ENCODE measurements around the gene TRPV6. TPM values are rescaled to one million over a fixed set of nuclear protein-coding genes. Genes with fewer than 3 reads are reported as not detected.

The TRPV6 gene
- total and polyA plus RNA-seq, 2 experiments from 2014 or later = not detected

DNA sequence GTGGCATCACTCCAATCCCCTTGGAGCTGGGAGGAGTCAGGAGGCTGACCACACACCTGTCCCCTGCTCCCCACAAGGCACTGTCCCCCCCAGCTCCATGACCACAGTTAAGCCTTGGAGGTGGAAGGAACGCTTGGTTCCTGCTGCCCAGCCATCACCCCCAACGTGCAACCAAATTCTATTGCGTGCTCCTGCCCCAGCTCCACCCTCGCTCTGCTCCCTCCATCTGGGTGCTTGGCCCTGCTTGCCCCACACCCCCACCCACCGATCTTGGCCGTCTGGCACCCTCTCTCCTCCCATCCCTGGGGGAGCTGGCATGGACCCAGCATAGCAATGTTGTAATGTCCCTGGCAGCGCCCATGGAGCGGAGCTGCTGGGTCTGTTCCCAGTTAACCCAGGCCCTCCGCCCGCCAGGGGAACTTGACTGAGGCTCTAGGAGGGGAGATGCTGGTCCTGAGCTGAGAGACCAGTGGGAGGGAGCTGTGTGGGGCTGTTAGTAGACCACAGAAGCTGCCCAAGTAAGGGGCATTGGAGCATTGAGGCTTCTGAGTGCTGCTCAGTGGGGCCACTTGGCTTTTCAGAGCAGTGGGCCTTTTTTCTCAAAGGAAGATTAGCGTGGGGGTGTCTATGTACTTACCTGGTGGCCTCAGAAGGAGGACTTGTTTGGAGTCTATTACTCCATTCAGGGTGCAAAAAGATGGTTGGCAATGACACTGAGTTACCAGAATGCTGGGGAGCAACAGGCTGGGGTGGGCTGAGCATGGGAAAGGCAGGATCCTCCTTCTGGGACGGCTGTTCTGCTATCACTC, 29.6 kb downstream of the TRPV6 start:
- no peak overlapping the region for H3K4me3 ChIP-seq
- no peak overlapping the region for H3K27ac ChIP-seq
- WGBS, 2 experiments (ENCODE audit: low coverage in 1 of 2, low lambda C conversion rate in 2 of 2, missing lambda C conversion rate in 2 of 2) = 17 to 22% methylated on average over 12 of the region's 12 CpGs
- 0 out of 2 replicates have a peak, but pooled peaks cover 3% of the 10 kb centered on the region for H3K4me1 ChIP-seq (ENCODE audit: insufficient read depth)
- H4K20me1 ChIP-seq (ENCODE audit: insufficient read depth) = no peaks in the 10 kb centered on the region
- H2AFZ ChIP-seq = peak overlapping the region; percentile 87; the same call in 1 of the 2 replicates
- no peak overlapping the region for H3K4me2 ChIP-seq (ENCODE audit: unreplicated experiment)
- H3K79me2 ChIP-seq (ENCODE audit: insufficient read depth) = no peaks in the 10 kb centered on the region
- peak; percentile 15 for DNase-seq
- no peaks in the 10 kb centered on the region for H3K36me3 ChIP-seq (ENCODE audit: low read depth)
- in situ Hi-C loops (cut with MboI) = no loop called here
- no peak for TF ChIP-seq EZH2 (IDR thresholded peaks at IDR 0.05; ENCODE audit: insufficient read depth, poor library complexity, severe bottlenecking)
- TF ChIP-seq EZH2phosphoT487 (IDR thresholded peaks at IDR 0.05; ENCODE audit: insufficient read depth, low read depth) = no peak
- no peaks in the 10 kb centered on the region for H3K9me3 ChIP-seq (ENCODE audit: low read depth)
- no peaks in the 10 kb centered on the region for H3K9me2 ChIP-seq (ENCODE audit: insufficient read depth)
- 0 out of 2 replicates have a peak, but pooled peaks cover 5% of the 10 kb centered on the region for H3F3A ChIP-seq (ENCODE audit: insufficient read depth)
- peaks cover 28% of the 10 kb centered on the region for H3K27me3 ChIP-seq (replicated peaks; ENCODE audit: insufficient read depth)
- H3K9ac ChIP-seq = no peak overlapping the region

DNA sequence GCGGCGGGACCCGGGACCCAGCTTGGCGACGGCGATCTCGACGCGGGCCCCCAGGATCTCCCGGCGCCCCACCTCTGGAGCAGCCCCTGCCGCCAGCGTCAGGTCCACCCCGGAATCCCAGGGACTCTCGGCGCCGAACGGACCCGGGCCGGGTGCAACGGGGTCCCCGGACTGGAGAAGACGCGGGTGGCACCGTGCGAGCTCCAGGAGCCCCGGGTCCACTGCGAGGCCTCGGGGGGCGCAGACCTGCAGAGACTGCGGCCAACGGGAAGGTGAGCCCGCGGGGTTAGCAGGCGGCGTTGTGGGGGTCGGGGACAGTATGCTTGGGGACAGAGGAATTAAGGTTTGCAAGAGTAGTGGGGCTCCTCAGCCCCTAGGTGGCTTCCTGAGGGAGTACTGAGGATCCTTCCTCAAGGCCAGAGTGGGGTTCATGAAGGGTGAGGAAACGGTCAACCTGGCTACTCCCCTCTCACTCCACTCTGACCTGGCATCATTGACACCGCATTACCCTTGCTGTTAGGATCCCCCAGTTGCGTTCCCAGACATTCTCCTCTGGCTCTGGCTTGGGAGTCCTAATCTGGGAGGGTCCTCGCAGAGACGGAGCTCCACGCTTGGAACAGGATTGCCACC, 30.3 kb downstream of the TRPV6 start:
- H3K9me2 ChIP-seq (ENCODE audit: insufficient read depth) = no peaks in the 10 kb centered on the region
- 0 out of 2 replicates have a peak, but pooled peaks cover 3% of the 10 kb centered on the region for H3K4me1 ChIP-seq (ENCODE audit: insufficient read depth)
- no peak overlapping the region for H3K27ac ChIP-seq
- peak overlapping the region; percentile 87 for H2AFZ ChIP-seq
- TF ChIP-seq EZH2phosphoT487 (IDR thresholded peaks at IDR 0.05; ENCODE audit: insufficient read depth, low read depth) (no peak), EZH2 (IDR thresholded peaks at IDR 0.05; ENCODE audit: insufficient read depth, poor library complexity, severe bottlenecking) (no peak)
- 0 out of 2 replicates have a peak, but pooled peaks cover 5% of the 10 kb centered on the region for H3F3A ChIP-seq (ENCODE audit: insufficient read depth)
- no peak for DNase-seq
- peak overlapping the region; percentile 81 for H3K4me2 ChIP-seq (ENCODE audit: unreplicated experiment)
- 1 to 2% methylated on average over 31 to 40 of the region's 43 CpGs for WGBS, 2 experiments (ENCODE audit: low coverage in 1 of 2, low lambda C conversion rate in 2 of 2, missing lambda C conversion rate in 2 of 2)
- H3K27me3 ChIP-seq (replicated peaks; ENCODE audit: insufficient read depth) = peaks cover 35% of the 10 kb centered on the region
- in situ Hi-C loops (cut with MboI) = no loop called here
- H3K36me3 ChIP-seq (ENCODE audit: low read depth) = no peaks in the 10 kb centered on the region
- H3K9ac ChIP-seq = no peak overlapping the region
- no peaks in the 10 kb centered on the region for H3K79me2 ChIP-seq (ENCODE audit: insufficient read depth)
- H3K4me3 ChIP-seq = peak overlapping the region; percentile 71
- no peaks in the 10 kb centered on the region for H4K20me1 ChIP-seq (ENCODE audit: insufficient read depth)
- H3K9me3 ChIP-seq (ENCODE audit: low read depth) = no peaks in the 10 kb centered on the region

DNA sequence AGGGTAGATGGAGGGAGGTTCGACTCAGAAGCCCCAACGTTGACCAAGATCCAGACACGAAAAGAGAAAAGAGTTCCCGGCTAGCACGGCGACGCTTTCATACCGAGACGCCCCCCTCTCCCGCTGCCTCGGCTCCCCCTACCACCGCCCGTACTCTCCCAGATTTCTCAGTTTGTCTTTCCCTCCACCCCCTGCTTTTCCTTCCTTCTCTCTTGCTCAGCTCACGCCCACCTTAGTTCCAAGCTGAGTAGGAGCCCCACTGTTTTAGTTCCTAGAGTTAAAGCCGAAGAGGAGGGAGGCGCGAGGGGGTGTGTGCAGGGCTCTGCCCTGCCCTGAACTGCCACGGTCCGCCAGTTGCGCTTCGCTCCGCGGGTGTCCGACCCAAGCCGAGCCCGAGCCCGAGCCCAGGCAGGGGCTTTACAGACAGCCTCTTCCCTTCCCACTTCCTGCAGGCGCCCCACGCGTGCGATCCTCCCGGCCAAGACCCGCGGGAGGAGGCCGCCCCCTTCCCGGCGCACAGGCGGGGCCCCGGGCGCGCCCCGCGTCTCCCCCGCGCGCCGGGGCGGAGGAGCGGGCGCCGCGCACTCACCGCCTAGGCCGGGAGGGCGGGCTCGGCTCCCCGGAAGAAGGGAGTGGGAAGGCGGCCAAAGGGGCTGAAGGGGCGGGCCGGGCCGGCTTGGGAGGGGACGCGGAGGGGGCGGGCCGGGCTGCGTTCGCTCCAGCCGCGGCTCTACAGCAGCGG, 31.0 kb downstream of the TRPV6 start, which contains the start of gene EPHB6:
Gene EPHB6 (plus strand): TSS at position 705 of the 742 bp plus-strand sequence. CDS start 8,152 bp downstream, outside the sequence.
- in situ Hi-C loops (cut with MboI) = no loop called here
- Histone ChIP-seq H3K79me2 (ENCODE audit: insufficient read depth) (no peaks in the 10 kb centered on the region), H3K9me3 (ENCODE audit: low read depth) (no peaks in the 10 kb centered on the region), H4K20me1 (ENCODE audit: insufficient read depth) (no peaks in the 10 kb centered on the region), H2AFZ (peak within 1 kb of the TSS; percentile 87), H3K4me2 (ENCODE audit: unreplicated experiment) (peak within 1 kb of the TSS; percentile 81), H3K27me3 (replicated peaks; ENCODE audit: insufficient read depth) (peaks cover 35% of the 10 kb centered on the region), H3K9ac (0 out of 2 replicates have a peak within 1 kb of the TSS, but pooled peaks have one; percentile 22), H3K4me1 (ENCODE audit: insufficient read depth) (0 out of 2 replicates have a peak, but pooled peaks cover 3% of the 10 kb centered on the region), H3K9me2 (ENCODE audit: insufficient read depth) (no peaks in the 10 kb centered on the region), H3K36me3 (ENCODE audit: low read depth) (no peaks in the 10 kb centered on the region), H3F3A (ENCODE audit: insufficient read depth) (no peaks in the 10 kb centered on the region), H3K4me3 (peak within 1 kb of the TSS; percentile 71), H3K27ac (no peak within 1 kb of the TSS)
- no peak for TF ChIP-seq EZH2phosphoT487 (IDR thresholded peaks at IDR 0.05; ENCODE audit: insufficient read depth, low read depth)
- no peak for TF ChIP-seq EZH2 (IDR thresholded peaks at IDR 0.05; ENCODE audit: insufficient read depth, poor library complexity, severe bottlenecking)
- peak; percentile 62 for DNase-seq
- 0 to 1% methylated on average over 30 to 52 of the region's 70 CpGs for WGBS, 2 experiments (ENCODE audit: low coverage in 1 of 2, low lambda C conversion rate in 2 of 2, missing lambda C conversion rate in 2 of 2)

Data from GM23248 (cell line).